NT2/D1 (cell line): ENCODE data around the gene GRK4.

ENCODE experiments used
- DNase-seq: peaks from one replicate; pipeline ENCODE4 v3.0.0-alpha.2; 2011; ENCODE audit warnings: low read depth, low spot score
- H3K27me3 ChIP-seq: 2 replicates; pipeline ENCODE4 v1.6.0; 2011; ENCODE audit warnings: mild to moderate bottlenecking; ENCODE audit not compliant: insufficient read length, insufficient read depth
- H3K36me3 ChIP-seq: 2 replicates; pipeline ENCODE4 v1.6.1; 2011; ENCODE audit warnings: mild to moderate bottlenecking, low read length, mixed read lengths; ENCODE audit not compliant: insufficient read depth, insufficient read length
- H3K4me1 ChIP-seq: 2 replicates; pipeline ENCODE4 v1.5.1; 2011; ENCODE audit not compliant: insufficient read depth, insufficient read length
- H3K4me3 ChIP-seq: 2 replicates; pipeline ENCODE4 v1.5.1; 2011; ENCODE audit warnings: low read depth; ENCODE audit not compliant: insufficient read length
- H3K9ac ChIP-seq: 2 replicates; pipeline ENCODE4 v1.6.0; 2011; ENCODE audit warnings: low read depth; ENCODE audit not compliant: insufficient read length
- H3K9me3 ChIP-seq: 2 replicates; pipeline ENCODE4 v1.5.1; 2011; ENCODE audit warnings: mild to moderate bottlenecking, low read length; ENCODE audit not compliant: insufficient read depth
- SUZ12 ChIP-seq: IDR thresholded peaks from 2 replicates; pipeline ENCODE4 v1.6.1; 2011; ENCODE audit not compliant: insufficient read length, insufficient read depth; ENCODE audit errors: extremely low read depth
- YY1 ChIP-seq: IDR thresholded peaks from 2 replicates; pipeline ENCODE4 v1.6.1; 2011; ENCODE audit not compliant: insufficient read length, insufficient read depth
- ZNF274 ChIP-seq: IDR thresholded peaks from 2 replicates; pipeline ENCODE4 v1.6.1; 2011; ENCODE audit warnings: mild to moderate bottlenecking, low read depth, low read length

GRK4 gene

DNA sequence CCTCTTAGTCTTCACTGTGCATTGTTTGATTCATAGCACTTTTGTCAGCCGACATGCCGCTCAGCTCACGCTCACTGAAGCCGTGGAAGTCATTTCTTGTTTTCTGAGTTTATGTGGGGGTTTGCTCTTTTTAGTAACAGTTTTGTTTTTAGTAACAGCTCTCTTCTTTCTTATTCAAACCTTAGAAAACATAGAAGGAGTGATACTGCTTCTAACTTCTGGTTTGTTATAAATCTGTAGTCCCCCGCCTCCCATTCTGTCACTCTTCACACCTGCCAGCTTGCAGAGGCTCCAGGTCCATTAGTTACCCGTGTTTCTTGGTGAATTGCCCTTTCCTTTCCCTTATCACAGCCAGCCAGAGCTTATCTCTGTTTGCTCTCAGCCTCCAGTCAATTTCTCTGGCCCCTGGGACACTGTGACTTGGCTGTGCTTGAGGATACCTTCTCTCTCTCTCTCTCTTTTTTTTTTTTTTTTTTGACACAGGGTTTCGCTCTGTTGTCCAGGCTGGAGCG, 50.5 kb downstream of the GRK4 start:
- no peak for TF ChIP-seq SUZ12
- TF ChIP-seq ZNF274, result no peak
- no peak for TF ChIP-seq YY1

DNA sequence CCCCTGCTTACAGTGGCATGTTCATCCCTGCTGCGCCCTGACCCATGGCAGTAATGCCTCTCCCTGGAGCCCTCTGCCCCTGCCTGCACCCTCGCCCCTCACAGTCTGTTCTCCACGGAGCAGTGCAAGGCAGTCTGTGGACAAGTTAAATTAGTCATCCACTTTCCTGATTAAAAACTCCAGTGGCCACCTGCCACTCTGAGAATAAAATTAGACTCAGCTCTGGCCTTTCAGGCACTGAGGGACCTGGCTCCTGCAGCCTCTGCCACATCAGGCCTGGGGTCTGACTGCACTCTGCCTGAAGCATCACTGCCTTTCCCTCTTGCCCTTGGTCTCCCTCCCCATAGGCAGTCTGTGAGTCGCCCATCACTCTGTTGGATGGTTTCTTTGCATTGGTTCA, 53.6 kb downstream of the GRK4 start:
- Histone ChIP-seq H3K9ac (no peak overlapping the region), H3K36me3 (no peaks in the 10 kb centered on the region), H3K9me3 (no peaks in the 10 kb centered on the region), H3K27me3 (no peaks in the 10 kb centered on the region), H3K4me3 (no peak overlapping the region), H3K4me1 (no peaks in the 10 kb centered on the region)
- TF ChIP-seq SUZ12 (no peak), YY1 (no peak), ZNF274 (no peak)
- DNase-seq, result no peak

More for the DNA sequence above, 50.5 kb downstream of the GRK4 start:
- Histone ChIP-seq H3K4me3 (no peak overlapping the region), H3K36me3 (no peaks in the 10 kb centered on the region), H3K27me3 (no peaks in the 10 kb centered on the region), H3K9ac (no peak overlapping the region), H3K9me3 (no peaks in the 10 kb centered on the region), H3K4me1 (no peaks in the 10 kb centered on the region)
- no peak for DNase-seq

DNA sequence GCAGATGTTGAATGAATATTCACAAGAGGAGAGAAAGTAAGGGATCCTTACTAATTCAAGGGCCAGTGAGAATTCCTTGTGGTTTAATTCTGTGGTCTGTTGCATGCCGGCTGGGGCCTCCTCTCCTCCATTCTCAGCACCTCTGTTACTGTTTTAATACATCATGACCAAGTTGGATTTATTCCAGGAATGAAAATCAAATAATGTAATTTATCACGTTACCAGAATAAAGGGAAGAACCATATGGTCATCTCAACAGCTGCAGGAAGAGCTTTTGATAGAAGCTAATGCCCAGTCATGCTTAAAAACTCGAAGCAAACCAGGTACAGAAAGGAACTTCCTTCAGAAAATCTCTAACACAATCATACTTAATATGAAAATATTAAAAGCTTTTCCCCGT, 54.1 kb downstream of the GRK4 start:
- H3K4me3 ChIP-seq, result no peak overlapping the region
- TF ChIP-seq YY1, result no peak

GRCh38 chr4:3019145-3019846, 55.9 kb downstream of the GRK4 start:
- no peaks in the 10 kb centered on the region for H3K4me1 ChIP-seq
- H3K36me3 ChIP-seq, result no peaks in the 10 kb centered on the region
- H3K4me3 ChIP-seq, result no peak overlapping the region
- DNase-seq, result no peak
- peaks cover 10% of the 10 kb centered on the region for H3K9me3 ChIP-seq
- H3K9ac ChIP-seq, result no peak overlapping the region
- H3K27me3 ChIP-seq, result no peaks in the 10 kb centered on the region
- TF ChIP-seq ZNF274 (no peak), SUZ12 (no peak), YY1 (no peak)

More for the DNA sequence above, 54.1 kb downstream of the GRK4 start:
- Histone ChIP-seq H3K36me3 (no peaks in the 10 kb centered on the region), H3K4me1 (no peaks in the 10 kb centered on the region), H3K9me3 (no peaks in the 10 kb centered on the region; the same call in 1 of the 2 replicates), H3K9ac (no peak overlapping the region), H3K27me3 (no peaks in the 10 kb centered on the region)
- no peak for DNase-seq

GRCh38 chr4:3021127-3021526, 57.8 kb downstream of the GRK4 start:
- Histone ChIP-seq H3K4me1 (no peaks in the 10 kb centered on the region), H3K4me3 (no peak overlapping the region), H3K9me3 (peaks cover 10% of the 10 kb centered on the region), H3K27me3 (no peaks in the 10 kb centered on the region), H3K36me3 (no peaks in the 10 kb centered on the region), H3K9ac (no peak overlapping the region)
- no peak for TF ChIP-seq ZNF274
- no peak for TF ChIP-seq YY1
- TF ChIP-seq SUZ12, result no peak
- DNase-seq, result no peak

DNA sequence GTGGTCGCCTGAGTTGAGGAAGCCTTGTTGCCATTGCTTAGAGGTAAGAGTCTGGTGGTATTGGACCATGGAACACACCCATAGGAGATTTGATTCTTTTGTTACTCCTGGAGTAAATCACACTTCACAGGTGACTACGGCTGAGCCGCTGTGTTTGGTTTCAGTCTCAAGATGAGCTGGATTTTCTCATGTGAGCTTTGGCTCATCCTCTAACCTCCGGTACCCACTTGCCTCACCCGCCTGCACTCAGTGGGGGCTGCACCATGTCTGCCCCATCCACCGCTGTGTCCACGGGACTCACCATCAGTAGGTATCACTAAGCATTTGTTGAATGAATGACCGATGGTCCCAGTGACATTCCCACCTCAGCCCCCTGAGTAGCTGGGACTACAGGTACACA, 58.3 kb downstream of the GRK4 start:
- Histone ChIP-seq H3K4me1 (no peaks in the 10 kb centered on the region), H3K9me3 (peaks cover 10% of the 10 kb centered on the region), H3K27me3 (no peaks in the 10 kb centered on the region), H3K36me3 (no peaks in the 10 kb centered on the region), H3K4me3 (no peak overlapping the region), H3K9ac (no peak overlapping the region)
- DNase-seq, result no peak
- no peak for TF ChIP-seq ZNF274
- TF ChIP-seq SUZ12, result no peak
- no peak for TF ChIP-seq YY1

DNA sequence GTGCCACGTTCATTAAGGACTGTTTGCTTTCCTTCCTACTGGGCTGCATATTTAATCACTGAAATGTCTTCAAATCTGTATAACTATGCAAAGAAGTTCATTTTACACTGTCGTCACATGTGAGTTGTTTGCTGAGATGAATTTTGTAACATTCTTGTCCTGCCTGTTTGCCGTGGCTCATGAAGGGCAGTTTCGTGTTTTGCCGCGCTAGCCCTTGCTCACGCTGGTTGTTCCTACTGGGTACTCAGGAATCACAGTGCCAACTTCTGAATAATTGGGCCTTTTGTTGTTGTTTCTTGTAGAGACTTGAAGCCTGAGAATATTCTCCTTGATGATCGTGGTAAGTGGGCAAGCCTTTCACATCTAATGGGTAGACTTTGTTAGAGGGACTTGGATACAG, 58.7 kb downstream of the GRK4 start:
- H3K36me3 ChIP-seq, result no peaks in the 10 kb centered on the region
- no peak for DNase-seq
- no peaks in the 10 kb centered on the region for H3K27me3 ChIP-seq
- TF ChIP-seq YY1, result no peak
- no peak for TF ChIP-seq SUZ12
- TF ChIP-seq ZNF274, result no peak
- H3K9me3 ChIP-seq, result peaks cover 10% of the 10 kb centered on the region
- H3K4me3 ChIP-seq, result no peak overlapping the region
- H3K4me1 ChIP-seq, result no peaks in the 10 kb centered on the region
- no peak overlapping the region for H3K9ac ChIP-seq

GRCh38 chr4:3022651-3023050, 59.3 kb downstream of the GRK4 start:
- Histone ChIP-seq H3K4me3 (no peak overlapping the region), H3K36me3 (no peaks in the 10 kb centered on the region), H3K9ac (no peak overlapping the region), H3K4me1 (no peaks in the 10 kb centered on the region), H3K9me3 (peaks cover 10% of the 10 kb centered on the region), H3K27me3 (no peaks in the 10 kb centered on the region)
- DNase-seq, result no peak
- TF ChIP-seq YY1, result no peak
- no peak for TF ChIP-seq ZNF274
